Measurements from ENCODE around the gene TPCN2.

DNA sequence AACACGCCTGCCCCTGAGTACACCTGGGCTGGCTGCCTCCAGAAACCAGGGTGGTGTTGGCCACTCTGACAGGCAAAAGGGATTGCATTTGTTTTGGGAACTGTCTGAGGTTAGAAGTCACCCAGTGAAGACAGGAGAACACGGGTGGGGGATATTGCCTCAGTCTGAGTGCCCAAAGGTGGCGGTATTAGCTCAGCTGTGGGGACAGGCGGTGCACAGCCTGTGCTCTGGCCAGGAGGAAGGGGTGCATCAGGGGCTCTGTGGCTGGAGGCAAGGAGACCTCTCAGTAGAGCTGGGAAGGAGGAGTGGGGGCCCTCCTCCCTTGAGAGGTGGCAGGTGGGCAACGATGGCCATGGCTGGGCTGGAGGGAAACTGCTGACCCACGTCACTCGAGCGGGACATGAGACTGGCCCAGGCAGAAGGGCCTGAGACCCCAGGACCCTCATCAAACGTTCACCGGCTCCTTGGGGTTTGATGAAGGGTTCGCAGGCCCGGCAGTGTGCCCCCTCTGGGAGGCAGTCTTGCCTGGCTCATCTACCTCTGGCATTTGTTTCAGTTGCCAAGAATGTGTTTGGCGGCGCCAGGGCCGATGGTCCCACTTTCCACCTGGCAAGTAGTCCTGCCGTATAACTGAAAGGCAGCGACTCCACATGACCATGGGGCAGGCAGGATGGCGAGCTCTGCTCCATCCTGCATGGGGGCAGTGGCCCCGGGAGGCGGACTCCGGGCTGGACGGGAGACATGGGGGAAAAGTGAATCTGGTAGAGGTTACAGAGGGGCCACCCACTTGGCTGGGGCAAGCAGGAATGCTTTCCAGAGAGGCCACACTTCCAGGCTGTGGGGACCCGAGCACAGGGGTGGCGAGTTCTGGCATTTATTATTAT is 54.2 kb downstream of the TPCN2 start:
- TF ChIP-seq, protein P1, sequence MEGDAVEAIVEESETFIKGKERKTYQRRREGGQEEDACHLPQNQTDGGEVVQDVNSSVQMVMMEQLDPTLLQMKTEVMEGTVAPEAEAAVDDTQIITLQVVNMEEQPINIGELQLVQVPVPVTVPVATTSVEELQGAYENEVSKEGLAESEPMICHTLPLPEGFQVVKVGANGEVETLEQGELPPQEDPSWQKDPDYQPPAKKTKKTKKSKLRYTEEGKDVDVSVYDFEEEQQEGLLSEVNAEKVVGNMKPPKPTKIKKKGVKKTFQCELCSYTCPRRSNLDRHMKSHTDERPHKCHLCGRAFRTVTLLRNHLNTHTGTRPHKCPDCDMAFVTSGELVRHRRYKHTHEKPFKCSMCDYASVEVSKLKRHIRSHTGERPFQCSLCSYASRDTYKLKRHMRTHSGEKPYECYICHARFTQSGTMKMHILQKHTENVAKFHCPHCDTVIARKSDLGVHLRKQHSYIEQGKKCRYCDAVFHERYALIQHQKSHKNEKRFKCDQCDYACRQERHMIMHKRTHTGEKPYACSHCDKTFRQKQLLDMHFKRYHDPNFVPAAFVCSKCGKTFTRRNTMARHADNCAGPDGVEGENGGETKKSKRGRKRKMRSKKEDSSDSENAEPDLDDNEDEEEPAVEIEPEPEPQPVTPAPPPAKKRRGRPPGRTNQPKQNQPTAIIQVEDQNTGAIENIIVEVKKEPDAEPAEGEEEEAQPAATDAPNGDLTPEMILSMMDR (IDR thresholded peaks at IDR 0.05): no peak
- TF ChIP-seq POLR2A (IDR thresholded peaks at IDR 0.05): no peak
